ENCODE measurements around the gene KCNK13.
"Not testable (repeated sequence)": the region's sequence is repeated elsewhere in the genome, so short reads cannot be mapped to it uniquely, and the experiment has no call there.

KCNK13 gene

GRCh38 chr14:90061685-90062126 is at the start of gene KCNK13:
Gene KCNK13, plus strand, starts transcription at chr14:90061994. Its CDS starts 212 bp downstream, at chr14:90062206.
- no peak for TF ChIP-seq GATA1 (IDR thresholded peaks at IDR 0.05; ENCODE audit: low read depth, low read length)
- no peak for TF ChIP-seq POLR2A (IDR thresholded peaks at IDR 0.05; ENCODE audit: low read length)
- DNase-seq = peak in 1 of 2 experiments; percentile 13

DNA sequence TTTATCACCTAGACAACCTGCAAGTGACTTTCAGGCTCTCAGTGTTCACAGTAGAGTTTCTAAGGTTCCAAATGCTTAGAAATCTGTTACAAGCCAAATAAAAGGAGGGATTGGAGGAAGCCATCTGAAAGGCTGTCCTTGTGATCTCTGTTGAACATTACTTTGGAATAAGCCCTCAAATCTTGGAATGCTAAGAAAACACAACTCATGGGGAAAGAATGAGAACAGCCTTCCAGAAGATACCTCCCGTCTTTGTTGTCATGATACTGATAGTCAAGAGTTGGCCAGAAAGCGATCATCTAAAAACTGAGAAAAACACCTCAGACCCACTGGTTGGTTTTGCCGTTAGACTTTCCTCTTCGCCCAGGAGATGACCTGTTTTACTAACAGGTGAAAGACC is 44.4 kb upstream of the KCNK13 start:
- no peak for DNase-seq
- TF ChIP-seq GATA1 (IDR thresholded peaks at IDR 0.05; ENCODE audit: low read depth, low read length) (no peak), POLR2A (IDR thresholded peaks at IDR 0.05; ENCODE audit: low read length) (no peak)

DNA sequence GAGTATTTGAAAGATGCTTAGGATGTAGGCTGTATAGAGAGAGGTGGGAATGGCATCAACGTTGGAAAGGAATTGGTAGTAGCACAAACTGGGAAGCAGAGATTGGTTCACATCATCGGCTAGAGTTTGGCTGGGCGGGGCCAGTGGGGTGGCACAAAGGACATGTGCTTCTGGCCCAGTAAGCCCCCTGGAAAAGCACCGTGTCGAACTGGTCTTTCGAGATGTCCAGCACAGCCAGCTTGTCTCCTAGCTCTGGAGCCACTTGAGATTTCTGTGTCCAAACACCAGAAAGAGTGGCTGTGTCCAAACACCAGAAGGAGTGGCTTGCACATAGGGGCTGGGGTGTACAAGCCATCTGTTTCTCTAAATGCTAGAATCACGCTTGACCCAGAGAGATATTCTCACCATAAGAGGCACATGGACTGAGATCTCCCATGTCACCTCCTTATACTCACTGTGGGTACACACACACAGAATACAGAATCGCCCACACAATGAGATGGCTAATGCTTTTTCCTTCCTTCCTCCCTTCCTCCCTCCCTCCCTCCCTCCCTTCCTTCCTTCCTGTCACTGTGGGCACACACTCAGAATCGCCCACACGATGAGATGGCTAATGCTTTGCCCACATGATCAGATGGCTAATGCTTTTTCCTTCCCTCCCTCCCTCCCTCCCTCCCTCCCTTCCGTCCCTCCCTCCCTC is 41.8 kb upstream of the KCNK13 start:
- no peak for DNase-seq
- no peak for TF ChIP-seq GATA1 (IDR thresholded peaks at IDR 0.05; ENCODE audit: low read depth, low read length)
- TF ChIP-seq POLR2A (IDR thresholded peaks at IDR 0.05; ENCODE audit: low read length) = no peak

DNA sequence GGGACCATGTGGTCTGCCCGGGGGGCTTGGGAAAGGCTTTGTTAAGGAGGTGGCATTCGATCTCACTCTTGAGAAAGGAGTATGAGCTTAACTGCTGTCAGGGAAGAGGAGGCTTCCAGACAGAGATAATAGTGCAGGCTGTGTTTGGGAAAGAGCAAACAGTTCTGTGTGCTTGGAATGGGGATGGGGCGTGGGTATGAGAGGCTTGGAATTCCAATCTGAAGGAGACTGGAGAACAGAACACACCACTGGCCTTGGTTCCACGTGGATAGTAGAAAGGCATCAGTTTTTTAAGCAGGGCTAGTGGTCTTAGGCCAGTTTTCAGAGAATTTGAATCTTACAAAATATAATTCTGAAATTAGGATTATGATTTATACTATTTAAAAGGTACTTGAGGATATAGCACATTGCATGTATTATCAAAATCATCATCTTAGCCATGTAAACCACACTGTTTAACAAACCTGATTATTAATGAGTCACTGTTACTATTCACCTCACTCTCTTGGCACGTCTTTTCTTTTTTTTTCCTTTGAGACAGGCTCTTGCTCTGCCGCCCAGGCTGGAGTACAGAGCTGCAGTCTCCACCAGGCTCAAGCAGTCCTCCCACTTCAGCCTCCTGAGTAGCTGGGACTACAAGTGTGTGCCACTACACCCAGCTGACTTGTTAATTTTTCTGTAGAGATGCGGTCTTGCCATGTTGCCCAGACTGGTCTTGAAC is 38.5 kb upstream of the KCNK13 start:
- no peak for DNase-seq
- TF ChIP-seq GATA1 (IDR thresholded peaks at IDR 0.05; ENCODE audit: low read depth, low read length) = no peak
- no peak for TF ChIP-seq POLR2A (IDR thresholded peaks at IDR 0.05; ENCODE audit: low read length)

- TF ChIP-seq POLR2A (IDR thresholded peaks at IDR 0.05; ENCODE audit: low read length) (no peak), GATA1 (IDR thresholded peaks at IDR 0.05; ENCODE audit: low read depth, low read length) (no peak)
- DNase-seq = no peak
These were observed 36.9 kb upstream of the KCNK13 start for GRCh38 chr14:90024910-90025309.

DNA sequence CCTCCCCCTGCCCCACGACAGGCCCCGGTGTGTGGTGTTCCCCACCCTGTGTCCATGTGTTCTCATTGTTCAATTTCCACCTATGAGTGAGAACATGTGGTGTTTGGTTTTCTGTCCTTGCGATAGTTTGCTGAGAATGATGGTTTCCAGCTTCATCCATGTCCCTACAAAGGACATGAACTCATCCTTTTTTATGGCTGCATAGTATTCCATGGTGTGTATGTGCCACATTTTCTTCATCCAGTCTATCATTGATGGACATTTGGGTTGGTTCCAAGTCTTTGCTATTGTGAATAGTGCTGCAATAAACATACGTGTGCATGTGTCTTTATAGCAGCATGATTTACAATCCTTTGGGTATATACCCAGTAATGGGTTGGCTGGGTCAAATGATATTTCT is 35.2 kb upstream of the KCNK13 start:
- not testable (repeated sequence) for DNase-seq

GRCh38 chr14:90027842-90028241 is 34.0 kb upstream of the KCNK13 start:
- TF ChIP-seq GATA1 (IDR thresholded peaks at IDR 0.05; ENCODE audit: low read depth, low read length) (no peak), POLR2A (IDR thresholded peaks at IDR 0.05; ENCODE audit: low read length) (no peak)
- DNase-seq = no peak

- DNase-seq = no peak
- no peak for TF ChIP-seq GATA1 (IDR thresholded peaks at IDR 0.05; ENCODE audit: low read depth, low read length)
- no peak for TF ChIP-seq POLR2A (IDR thresholded peaks at IDR 0.05; ENCODE audit: low read length)
These were observed 27.6 kb upstream of the KCNK13 start for GRCh38 chr14:90034156-90034555.

DNA sequence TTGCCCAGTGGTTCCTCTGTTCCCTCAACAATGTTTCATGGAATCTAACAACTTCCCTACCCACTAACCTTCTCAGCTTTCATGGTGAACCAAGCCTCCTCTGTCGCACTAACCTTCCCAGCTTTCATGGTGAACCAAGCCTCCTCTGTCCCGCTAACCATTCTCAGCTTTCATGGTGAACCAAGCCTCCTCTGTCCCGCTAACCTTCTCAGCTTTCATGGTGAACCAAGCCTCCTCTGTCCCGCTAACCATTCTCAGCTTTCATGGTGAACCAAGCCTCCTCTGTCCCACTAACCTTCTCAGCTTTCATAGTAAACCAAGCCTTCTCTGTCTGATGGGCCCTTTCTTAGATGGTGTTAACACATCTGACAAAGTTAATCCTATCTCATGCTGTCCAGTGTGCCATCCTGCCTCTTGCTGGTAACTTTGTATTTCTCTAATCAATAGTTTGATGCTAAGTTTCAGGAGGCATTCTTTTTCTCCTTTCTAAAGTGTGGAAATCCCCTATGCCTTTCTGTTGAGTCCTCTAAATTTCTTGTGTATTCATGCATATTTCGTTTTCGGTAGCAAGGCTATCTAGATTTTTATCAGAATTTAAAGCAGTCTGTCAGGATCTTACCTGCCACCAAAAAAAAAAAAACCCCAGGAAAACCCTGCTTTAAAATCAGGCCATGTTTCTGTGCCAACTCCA is 26.8 kb upstream of the KCNK13 start:
- DNase-seq = no peak
- no peak for TF ChIP-seq GATA1 (IDR thresholded peaks at IDR 0.05; ENCODE audit: low read depth, low read length)
- TF ChIP-seq POLR2A (IDR thresholded peaks at IDR 0.05; ENCODE audit: low read length) = no peak

DNA sequence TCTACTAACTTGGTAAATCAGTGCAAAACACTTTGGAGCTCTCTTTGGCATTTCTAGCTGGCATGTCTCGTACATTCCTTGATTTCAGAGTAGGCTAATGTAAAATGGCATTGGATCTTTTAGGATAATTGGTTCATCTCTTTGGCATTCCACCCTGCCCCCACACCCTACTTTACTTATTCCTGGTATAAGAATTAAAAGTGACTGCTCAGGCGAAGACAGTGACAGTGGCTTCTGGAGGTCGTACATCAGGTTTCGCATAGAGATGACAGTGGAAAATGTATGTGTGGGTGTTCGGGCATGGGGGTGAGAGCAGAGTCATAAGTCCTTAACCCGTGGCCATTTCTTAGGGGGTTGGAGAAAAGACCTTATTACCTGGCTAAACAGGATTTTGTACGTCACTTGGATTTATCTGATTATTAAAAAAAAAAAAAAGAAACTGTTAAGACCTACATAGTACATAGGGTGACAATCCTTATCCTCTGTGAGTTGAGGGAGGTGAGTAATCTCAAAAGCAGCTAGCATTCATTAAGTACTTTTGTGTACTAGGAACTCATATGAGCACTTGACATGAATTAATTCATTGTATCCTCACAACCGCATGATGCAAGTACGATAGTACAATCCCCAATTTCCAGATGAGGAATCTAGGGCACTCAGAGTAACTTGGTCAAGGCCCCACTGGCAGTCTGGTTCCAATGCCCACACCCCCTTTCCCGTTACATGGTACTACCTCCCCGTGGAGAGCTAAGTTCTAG is 22.4 kb upstream of the KCNK13 start:
- no peak for DNase-seq
- no peak for TF ChIP-seq GATA1 (IDR thresholded peaks at IDR 0.05; ENCODE audit: low read depth, low read length)
- TF ChIP-seq POLR2A (IDR thresholded peaks at IDR 0.05; ENCODE audit: low read length) = no peak

- no peak for TF ChIP-seq POLR2A (IDR thresholded peaks at IDR 0.05; ENCODE audit: low read length)
- no peak for TF ChIP-seq GATA1 (IDR thresholded peaks at IDR 0.05; ENCODE audit: low read depth, low read length)
- no peak for DNase-seq
These were observed 21.4 kb upstream of the KCNK13 start for GRCh38 chr14:90040411-90040810.

DNA sequence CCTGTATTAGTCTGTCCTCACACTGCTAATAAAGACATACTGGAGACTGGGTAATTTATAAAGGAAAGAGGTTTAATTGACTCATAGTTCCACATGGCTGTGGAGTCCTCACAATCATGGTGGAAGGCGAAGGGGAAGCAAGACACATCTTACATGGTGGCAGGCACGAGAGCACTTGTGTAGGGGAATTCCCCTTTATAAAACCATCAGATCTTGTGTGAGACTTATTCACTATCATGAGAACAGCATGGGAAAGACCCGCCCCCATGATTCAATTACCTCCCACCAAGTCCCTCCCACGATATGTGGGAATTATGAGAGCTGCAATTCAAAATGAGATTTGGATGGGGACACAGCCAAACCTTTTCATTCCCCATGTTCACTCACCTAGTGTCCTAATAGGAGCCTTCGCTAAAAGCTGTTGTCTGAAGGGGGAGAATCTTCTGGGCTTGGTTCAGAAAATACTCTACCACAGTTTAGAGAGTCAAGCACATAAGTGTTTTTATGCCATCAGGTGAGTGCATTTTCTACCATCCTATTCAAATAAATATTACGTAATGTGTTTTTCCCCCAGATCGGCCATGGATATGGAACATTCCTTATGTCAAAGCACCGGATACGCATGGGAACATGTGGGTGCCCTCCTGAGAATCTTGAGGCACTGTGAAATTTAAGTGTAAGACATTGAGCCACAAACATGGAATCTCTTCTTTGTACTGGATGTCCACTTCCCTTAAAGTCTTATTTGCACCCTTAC is 19.1 kb upstream of the KCNK13 start:
- no peak for DNase-seq
- TF ChIP-seq GATA1 (IDR thresholded peaks at IDR 0.05; ENCODE audit: low read depth, low read length) = no peak
- no peak for TF ChIP-seq POLR2A (IDR thresholded peaks at IDR 0.05; ENCODE audit: low read length)

DNA sequence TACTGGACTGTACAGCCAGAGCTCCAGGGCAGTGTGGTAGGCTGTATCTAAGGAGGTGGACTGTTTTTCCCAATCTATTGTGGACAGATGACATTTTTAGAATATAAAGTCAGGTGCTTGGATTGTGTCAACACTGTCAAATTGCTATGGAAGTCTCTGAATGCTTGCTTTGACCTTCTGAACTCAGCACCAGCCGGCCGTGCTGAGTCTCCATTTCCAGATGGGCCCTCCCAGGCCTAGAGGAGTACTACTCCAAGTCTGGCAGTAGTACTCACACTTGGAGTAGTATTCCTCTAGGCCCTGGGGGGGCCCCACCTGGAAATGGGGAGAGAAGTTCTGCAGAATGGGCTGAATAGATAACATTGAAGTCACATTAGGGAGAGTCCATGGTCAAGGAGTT is 16.2 kb upstream of the KCNK13 start:
- DNase-seq = no peak
- TF ChIP-seq GATA1 (IDR thresholded peaks at IDR 0.05; ENCODE audit: low read depth, low read length) = no peak
- no peak for TF ChIP-seq POLR2A (IDR thresholded peaks at IDR 0.05; ENCODE audit: low read length)
